IPS-NIHi7 (cell line): ENCODE measurements around the gene CACNA2D3.

Source experiments
- DNase-seq: peaks from one replicate; pipeline ENCODE4 v3.0.0; 2012; ENCODE audit warnings: mixed read lengths; ENCODE audit errors: extremely low spot score

Gene CACNA2D3

GRCh38 chr3:54341811-54342210 is 219.5 kb downstream of the CACNA2D3 start:
- no peak for DNase-seq

GRCh38 chr3:54342676-54343075 is 220.3 kb downstream of the CACNA2D3 start:
- DNase-seq: no peak

GRCh38 chr3:54343495-54343894 is 221.1 kb downstream of the CACNA2D3 start:
- DNase-seq: no peak

GRCh38 chr3:54344601-54345231 is 222.4 kb downstream of the CACNA2D3 start:
- DNase-seq: no peak

GRCh38 chr3:54345847-54346375 is 223.6 kb downstream of the CACNA2D3 start:
- peak; percentile 30 for DNase-seq

GRCh38 chr3:54347060-54347459 is 224.7 kb downstream of the CACNA2D3 start:
- no peak for DNase-seq

- no peak for DNase-seq
Measured at GRCh38 chr3:54347933-54348332, 225.6 kb downstream of the CACNA2D3 start.

- DNase-seq: peak; percentile 57
Measured at GRCh38 chr3:54349231-54349652, 226.9 kb downstream of the CACNA2D3 start.

GRCh38 chr3:54349691-54350090 is 227.3 kb downstream of the CACNA2D3 start:
- no peak for DNase-seq

GRCh38 chr3:54353546-54353945 is 231.2 kb downstream of the CACNA2D3 start:
- no peak for DNase-seq

GRCh38 chr3:54353946-54354345 is 231.6 kb downstream of the CACNA2D3 start:
- DNase-seq: no peak

- DNase-seq: no peak
Measured at GRCh38 chr3:54355800-54356199, 233.4 kb downstream of the CACNA2D3 start.

- DNase-seq: no peak
Measured at GRCh38 chr3:54356261-54357045, 234.1 kb downstream of the CACNA2D3 start.

GRCh38 chr3:54357301-54357700 is 234.9 kb downstream of the CACNA2D3 start:
- DNase-seq: no peak

- DNase-seq: no peak
Measured at GRCh38 chr3:54358316-54358715, 236.0 kb downstream of the CACNA2D3 start.

GRCh38 chr3:54358969-54359694 is 236.8 kb downstream of the CACNA2D3 start:
- no peak for DNase-seq

GRCh38 chr3:54360320-54360719 is 238.0 kb downstream of the CACNA2D3 start:
- no peak for DNase-seq

GRCh38 chr3:54361746-54362283 is 239.5 kb downstream of the CACNA2D3 start:
- DNase-seq: no peak

- no peak for DNase-seq
Measured at GRCh38 chr3:54366007-54366750, 243.8 kb downstream of the CACNA2D3 start.

- no peak for DNase-seq
Measured at GRCh38 chr3:54366839-54367238, 244.5 kb downstream of the CACNA2D3 start.

- no peak for DNase-seq
Measured at GRCh38 chr3:54372232-54372631, 249.9 kb downstream of the CACNA2D3 start.
